Breast epithelium (tissue), 4 donors: ENCODE data around the gene ESYT2. TPM values are rescaled to one million over a fixed set of nuclear protein-coding genes. Genes with fewer than 3 reads are reported as not detected.

Experiments
- DNase-seq, 2 donors: peaks; one replicate each; pipeline ENCODE4 v3.0.0-alpha.2; 2019; ENCODE audit warnings: low spot score in 2 of 2
- H3K27ac ChIP-seq, 2 donors: fragments of 200-600 bp; sonication (generic) in 1 of 2; one replicate each; pipeline ENCODE4 v1.5.1; 2016 to 2019; ENCODE audit warnings: mild to moderate bottlenecking in 1 of 2
- H3K27me3 ChIP-seq, 2 donors: fragments of 200-600 bp; sonication (generic) in 1 of 2; one replicate each; pipeline versions ENCODE4 v1.5.1 to v1.6.0; 2017 to 2019; ENCODE audit warnings: control low read depth in 1 of 2, mild to moderate bottlenecking in 1 of 2
- H3K36me3 ChIP-seq: fragments of 200-600 bp; one replicate; pipeline ENCODE4 v1.5.1; 2019
- H3K4me1 ChIP-seq, 2 donors: fragments of 200-600 bp; sonication (generic); one replicate each; pipeline ENCODE4 v1.5.1; 2016 to 2019; ENCODE audit warnings: control low read depth in 1 of 2
- H3K4me3 ChIP-seq, 3 donors: fragments of 200-600 bp; sonication (generic); 1 replicate in 2 of 3; 2 replicates in 1 of 3; pipeline ENCODE4 v1.5.1; 2016 to 2019; ENCODE audit warnings: mild to moderate bottlenecking in 3 of 3, moderate library complexity in 2 of 3
- H3K9me3 ChIP-seq, 2 donors: fragments of 200-600 bp; sonication (generic) in 1 of 2; one replicate each; pipeline ENCODE4 v1.5.1; 2016 to 2019; ENCODE audit warnings: control low read depth in 1 of 2
- POLR2A ChIP-seq: fragments of 450-650 bp; IDR thresholded peaks from one replicate; pipeline ENCODE4 v1.6.1; 2016; ENCODE audit warnings: antibody characterized with exemption, mild to moderate bottlenecking, moderate library complexity
- POLR2AphosphoS5 ChIP-seq, 3 donors: sonication (generic); formaldehyde crosslinking; IDR thresholded peaks; one replicate each; pipeline ENCODE4 v1.6.1; 2017; ENCODE audit warnings: antibody characterized with exemption in 3 of 3
- intact Hi-C: fragments of 100-400 bp; cut with DNase I; formaldehyde crosslinking; loops from one replicate; pipeline ENCODE4 v1.15.1; 2023; ENCODE audit warnings: low total_unique reads
- total RNA-seq, 3 donors: library from RNA; depleted of rRNA; stranded (reverse); fragments of >200 nt; gene quantifications; one replicate each; pipeline ENCODE4 v1.1.0, GENCODE V29; 2016
- TF ChIP-seq, protein P1 (sequence below), 3 donors: fragments of 450-650 bp; IDR thresholded peaks; one replicate each; pipeline ENCODE4 v1.5.1; 2016 to 2017; ENCODE audit warnings: antibody characterized with exemption in 3 of 3, mild to moderate bottlenecking in 3 of 3, moderate library complexity in 3 of 3

Gene ESYT2
- total RNA-seq, 3 donors from 2014 or later, result 97.3 to 155 (median 115) TPM

DNA sequence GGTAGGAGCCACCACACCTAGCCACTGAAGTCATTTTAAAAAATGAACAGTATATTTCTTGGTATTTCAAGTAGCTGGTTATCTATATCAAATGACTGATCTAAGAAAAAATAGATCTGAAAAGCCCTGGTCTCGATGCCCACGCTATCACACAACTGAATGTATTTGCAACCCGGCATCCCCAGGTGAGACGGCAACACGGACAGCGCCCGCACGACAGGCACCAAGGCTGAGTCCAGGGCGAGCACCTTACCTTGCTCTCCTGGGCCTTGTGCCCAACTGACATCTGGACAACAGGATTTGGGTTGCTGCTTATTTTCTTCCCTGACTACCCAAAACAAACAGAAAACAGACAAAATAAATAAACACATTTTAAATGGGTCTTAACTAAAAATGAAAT is 79.9 kb downstream of the ESYT2 start:
- intact Hi-C loops, result no loop called here
- no peaks in the 10 kb centered on the region for H3K27me3 ChIP-seq
- no peaks in the 10 kb centered on the region for H3K4me1 ChIP-seq
- H3K4me3 ChIP-seq, result no peak overlapping the region
- no peaks in the 10 kb centered on the region for H3K9me3 ChIP-seq
- no peak for TF ChIP-seq POLR2A
- no peak for TF ChIP-seq POLR2AphosphoS5 (IDR thresholded peaks at IDR 0.05)
- TF ChIP-seq, protein P1, sequence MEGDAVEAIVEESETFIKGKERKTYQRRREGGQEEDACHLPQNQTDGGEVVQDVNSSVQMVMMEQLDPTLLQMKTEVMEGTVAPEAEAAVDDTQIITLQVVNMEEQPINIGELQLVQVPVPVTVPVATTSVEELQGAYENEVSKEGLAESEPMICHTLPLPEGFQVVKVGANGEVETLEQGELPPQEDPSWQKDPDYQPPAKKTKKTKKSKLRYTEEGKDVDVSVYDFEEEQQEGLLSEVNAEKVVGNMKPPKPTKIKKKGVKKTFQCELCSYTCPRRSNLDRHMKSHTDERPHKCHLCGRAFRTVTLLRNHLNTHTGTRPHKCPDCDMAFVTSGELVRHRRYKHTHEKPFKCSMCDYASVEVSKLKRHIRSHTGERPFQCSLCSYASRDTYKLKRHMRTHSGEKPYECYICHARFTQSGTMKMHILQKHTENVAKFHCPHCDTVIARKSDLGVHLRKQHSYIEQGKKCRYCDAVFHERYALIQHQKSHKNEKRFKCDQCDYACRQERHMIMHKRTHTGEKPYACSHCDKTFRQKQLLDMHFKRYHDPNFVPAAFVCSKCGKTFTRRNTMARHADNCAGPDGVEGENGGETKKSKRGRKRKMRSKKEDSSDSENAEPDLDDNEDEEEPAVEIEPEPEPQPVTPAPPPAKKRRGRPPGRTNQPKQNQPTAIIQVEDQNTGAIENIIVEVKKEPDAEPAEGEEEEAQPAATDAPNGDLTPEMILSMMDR (IDR thresholded peaks at IDR 0.05), result no peak
- H3K27ac ChIP-seq, result no peak overlapping the region
- DNase-seq, result no peak
- H3K36me3 ChIP-seq, result peaks cover 4% of the 10 kb centered on the region

GRCh38 chr7:158748335-158748734 is 81.0 kb downstream of the ESYT2 start:
- Histone ChIP-seq H3K9me3 (no peaks in the 10 kb centered on the region), H3K36me3 (peaks cover 4% of the 10 kb centered on the region), H3K4me3 (no peak overlapping the region), H3K27me3 (no peaks in the 10 kb centered on the region), H3K27ac (no peak overlapping the region), H3K4me1 (no peaks in the 10 kb centered on the region)
- DNase-seq, result no peak
- intact Hi-C loops, result no loop called here
- no peak for TF ChIP-seq POLR2A
- TF ChIP-seq, protein P1 (IDR thresholded peaks at IDR 0.05), result no peak
- TF ChIP-seq POLR2AphosphoS5 (IDR thresholded peaks at IDR 0.05), result no peak

DNA sequence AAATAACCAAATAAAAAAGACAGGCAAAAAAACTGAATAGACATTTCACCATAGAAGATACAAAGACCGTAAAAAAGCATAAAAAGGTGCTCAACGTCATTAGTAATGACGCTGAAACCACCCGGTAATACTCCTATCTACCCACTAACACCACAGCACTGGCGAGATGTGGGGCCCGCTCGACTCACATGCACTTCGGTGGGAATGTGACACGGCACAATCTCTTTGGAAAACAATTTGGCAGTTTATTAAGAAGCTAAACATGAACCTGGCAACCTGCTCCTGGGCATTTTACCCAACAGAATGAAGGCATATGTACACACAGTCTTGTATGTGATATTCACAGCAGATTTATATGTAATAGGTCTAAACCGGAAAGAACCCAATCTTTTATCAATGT is 81.9 kb downstream of the ESYT2 start:
- DNase-seq, result no peak
- intact Hi-C loops, result no loop called here
- Histone ChIP-seq H3K4me3 (no peak overlapping the region), H3K27me3 (no peaks in the 10 kb centered on the region), H3K36me3 (peaks cover 8% of the 10 kb centered on the region), H3K4me1 (no peaks in the 10 kb centered on the region), H3K9me3 (no peaks in the 10 kb centered on the region), H3K27ac (no peak overlapping the region)
- TF ChIP-seq POLR2A, result no peak
- no peak for TF ChIP-seq POLR2AphosphoS5 (IDR thresholded peaks at IDR 0.05)
- TF ChIP-seq, protein P1 (IDR thresholded peaks at IDR 0.05), result no peak

- Histone ChIP-seq H3K9me3 (no peaks in the 10 kb centered on the region), H3K4me1 (no peaks in the 10 kb centered on the region), H3K36me3 (peaks cover 8% of the 10 kb centered on the region), H3K27ac (no peak overlapping the region), H3K4me3 (no peak overlapping the region), H3K27me3 (no peaks in the 10 kb centered on the region)
- DNase-seq, result no peak
- intact Hi-C loops, result no loop called here
- TF ChIP-seq POLR2A (no peak), POLR2AphosphoS5 (IDR thresholded peaks at IDR 0.05) (no peak)
- TF ChIP-seq, protein P1 (IDR thresholded peaks at IDR 0.05), result no peak
Observed at GRCh38 chr7:158746957-158747356, 82.4 kb downstream of the ESYT2 start.

DNA sequence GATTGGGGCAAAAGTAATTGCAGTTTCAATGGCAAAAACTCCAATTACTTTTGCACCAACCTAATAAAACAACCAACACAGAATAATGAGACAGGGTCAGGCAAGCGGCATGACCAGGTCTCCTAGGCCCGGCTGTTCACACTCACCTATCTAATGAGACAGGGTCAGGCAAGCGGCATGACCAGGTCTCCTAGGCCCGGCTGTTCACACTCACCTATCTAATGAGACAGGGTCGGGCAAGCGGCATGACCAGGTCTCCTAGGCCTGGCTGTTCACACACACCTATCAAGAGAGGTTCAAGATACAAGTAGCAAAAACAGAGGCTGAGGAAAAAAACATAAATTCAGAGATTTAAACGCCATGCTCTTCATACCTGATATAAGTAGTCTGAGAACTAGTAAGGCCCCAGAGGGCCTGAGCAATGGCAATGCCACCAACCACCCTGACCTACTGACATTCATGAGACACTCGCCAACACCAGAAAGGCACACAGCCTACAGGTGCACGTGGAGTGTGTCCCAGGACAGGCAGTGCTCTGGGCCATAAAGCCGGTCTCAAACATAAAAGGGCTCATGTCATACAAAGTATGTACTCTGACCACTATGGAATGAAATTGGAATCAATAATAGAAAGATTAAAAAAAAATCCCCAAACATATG is 84.1 kb downstream of the ESYT2 start:
- peaks cover 8% of the 10 kb centered on the region for H3K36me3 ChIP-seq
- H3K4me1 ChIP-seq, result no peaks in the 10 kb centered on the region

More for the DNA sequence above, 84.1 kb downstream of the ESYT2 start:
- no peak for TF ChIP-seq POLR2AphosphoS5 (IDR thresholded peaks at IDR 0.05)
- TF ChIP-seq, protein P1 (IDR thresholded peaks at IDR 0.05), result no peak
- TF ChIP-seq POLR2A, result no peak
- DNase-seq, result no peak
- no peaks in the 10 kb centered on the region for H3K27me3 ChIP-seq
- H3K4me3 ChIP-seq, result no peak overlapping the region
- intact Hi-C loops, result loop anchor here (2.0 kb wide), 1 partner anchor 68 kb away; no protein-coding TSS in a partner anchor
- H3K9me3 ChIP-seq, result no peaks in the 10 kb centered on the region
- no peak overlapping the region for H3K27ac ChIP-seq
